Inferior parietal cortex (tissue), 1 donor: ENCODE data around the gene FDXR.

Source experiments
- DNase-seq: peaks from one replicate; pipeline ENCODE4 v3.0.0-alpha.2; 2016; ENCODE audit errors: extremely low spot score

Gene FDXR

GRCh38 chr17:74900208-74900607, 27.4 kb upstream of the FDXR start:
- DNase-seq = no peak

- no peak for DNase-seq
Observed at GRCh38 chr17:74898376-74898946, 25.7 kb upstream of the FDXR start.

- no peak for DNase-seq
Observed at GRCh38 chr17:74893936-74894671, 21.3 kb upstream of the FDXR start.

- DNase-seq = no peak
Observed at GRCh38 chr17:74892974-74893911, 20.4 kb upstream of the FDXR start, which contains the start of gene FADS6. Gene FADS6 (minus strand): TSS chr17:74893633. CDS start chr17:74893595, 38 bp downstream.

GRCh38 chr17:74892013-74892841, 19.4 kb upstream of the FDXR start:
- DNase-seq = no peak

DNA sequence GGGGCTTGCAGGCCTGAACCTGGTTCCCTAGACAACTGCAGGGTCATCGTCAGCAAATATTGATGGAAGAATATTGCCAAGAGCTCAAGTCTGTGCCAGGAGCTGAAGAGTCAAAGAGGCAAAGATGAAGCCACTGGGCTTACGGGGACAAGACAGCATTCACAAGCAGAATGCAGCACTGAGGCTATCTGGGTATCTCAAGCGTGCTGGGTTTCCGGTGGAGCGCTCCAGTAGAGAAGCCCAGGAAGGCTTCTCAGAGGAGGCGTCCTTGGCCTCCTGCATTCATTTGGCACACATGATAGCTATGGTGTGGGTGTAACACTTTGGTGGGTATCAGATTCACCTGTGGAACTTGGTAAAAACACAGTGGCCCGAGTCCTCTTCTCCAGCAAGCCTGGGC, 17.8 kb upstream of the FDXR start:
- DNase-seq = no peak

GRCh38 chr17:74888469-74888868, 15.7 kb upstream of the FDXR start:
- no peak for DNase-seq

DNA sequence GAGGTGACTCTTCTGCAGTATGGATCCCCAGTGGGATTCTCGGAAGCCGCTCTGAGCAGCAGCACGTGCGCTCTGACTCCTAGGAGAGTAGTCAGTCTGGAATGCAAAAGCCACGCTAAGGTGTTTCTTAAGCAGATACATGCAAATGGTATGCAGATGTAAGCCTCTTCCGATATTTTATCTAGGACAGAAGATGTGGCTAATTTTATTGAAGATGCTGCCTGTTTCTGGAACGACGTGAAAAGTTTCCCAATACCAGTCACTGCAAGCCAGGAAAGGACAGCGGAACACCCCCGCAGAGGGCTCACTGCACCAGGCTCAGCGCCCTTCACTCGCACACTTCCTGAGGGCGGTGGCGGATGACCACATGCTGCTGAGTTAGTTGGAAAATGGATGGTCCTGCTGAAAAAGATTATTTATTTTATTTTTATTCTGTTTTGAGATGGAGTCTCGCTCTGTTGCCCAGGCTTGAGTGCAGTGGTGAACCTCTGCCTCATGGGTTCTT, 10.5 kb upstream of the FDXR start:
- DNase-seq = no peak

DNA sequence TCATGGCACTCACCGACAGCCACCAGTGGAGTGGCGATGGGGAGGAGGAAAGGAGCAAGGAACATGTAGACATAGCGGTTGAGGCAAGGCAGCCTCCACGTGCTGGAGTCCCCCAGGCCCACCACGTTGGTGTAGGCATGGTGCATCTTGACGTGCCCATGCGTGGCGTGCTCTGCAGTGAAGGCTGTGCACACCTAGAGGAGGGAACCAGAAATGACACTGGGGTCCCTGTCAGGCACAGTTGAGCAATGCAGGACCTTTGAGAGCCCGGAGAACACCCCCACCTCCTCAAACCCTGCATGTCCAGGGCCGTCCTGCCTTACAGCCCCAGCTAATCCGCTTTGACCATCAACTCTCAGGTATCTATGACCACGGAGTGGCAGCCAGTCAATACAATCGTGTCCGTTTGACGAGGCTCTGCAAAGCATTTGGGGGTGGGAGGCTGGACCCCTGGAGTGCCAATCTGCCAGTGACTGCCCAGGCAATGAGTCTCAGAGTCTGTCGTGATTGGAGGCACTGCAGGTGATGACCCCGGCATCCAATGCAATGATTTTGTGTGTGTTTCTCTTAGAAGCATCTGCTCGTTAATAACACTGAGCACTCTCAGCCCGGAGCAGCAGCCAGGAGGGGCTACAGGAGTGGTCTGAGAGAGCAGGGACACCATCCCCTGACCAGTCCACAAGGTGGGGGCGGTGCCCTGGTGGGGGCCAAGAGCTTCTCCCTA, 9.9 kb upstream of the FDXR start:
- DNase-seq = no peak

DNA sequence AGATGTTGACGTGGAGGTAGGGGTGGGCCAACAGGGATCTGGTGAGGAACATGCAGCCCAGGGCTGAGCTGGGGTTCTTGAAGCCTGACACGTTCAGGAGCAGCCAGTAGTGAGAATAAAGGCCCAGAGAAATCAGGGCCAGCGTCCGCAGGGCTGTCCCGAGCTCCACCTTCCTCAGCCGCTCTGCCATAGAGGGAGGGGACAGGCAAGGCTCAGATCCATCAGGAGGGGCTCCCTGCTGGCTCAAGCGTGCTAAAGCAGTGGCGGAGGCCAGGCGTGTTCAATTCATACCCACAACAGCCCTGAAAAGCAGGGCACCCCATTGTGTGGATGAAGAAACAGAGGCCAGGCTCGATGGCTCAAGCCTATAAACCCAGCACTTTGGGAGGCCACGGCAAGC, 8.3 kb upstream of the FDXR start:
- no peak for DNase-seq

GRCh38 chr17:74879308-74879707, 6.5 kb upstream of the FDXR start:
- no peak for DNase-seq

- no peak for DNase-seq
Observed at GRCh38 chr17:74878658-74879057, 5.9 kb upstream of the FDXR start.

GRCh38 chr17:74877592-74878548, 5.1 kb upstream of the FDXR start:
- DNase-seq = no peak

DNA sequence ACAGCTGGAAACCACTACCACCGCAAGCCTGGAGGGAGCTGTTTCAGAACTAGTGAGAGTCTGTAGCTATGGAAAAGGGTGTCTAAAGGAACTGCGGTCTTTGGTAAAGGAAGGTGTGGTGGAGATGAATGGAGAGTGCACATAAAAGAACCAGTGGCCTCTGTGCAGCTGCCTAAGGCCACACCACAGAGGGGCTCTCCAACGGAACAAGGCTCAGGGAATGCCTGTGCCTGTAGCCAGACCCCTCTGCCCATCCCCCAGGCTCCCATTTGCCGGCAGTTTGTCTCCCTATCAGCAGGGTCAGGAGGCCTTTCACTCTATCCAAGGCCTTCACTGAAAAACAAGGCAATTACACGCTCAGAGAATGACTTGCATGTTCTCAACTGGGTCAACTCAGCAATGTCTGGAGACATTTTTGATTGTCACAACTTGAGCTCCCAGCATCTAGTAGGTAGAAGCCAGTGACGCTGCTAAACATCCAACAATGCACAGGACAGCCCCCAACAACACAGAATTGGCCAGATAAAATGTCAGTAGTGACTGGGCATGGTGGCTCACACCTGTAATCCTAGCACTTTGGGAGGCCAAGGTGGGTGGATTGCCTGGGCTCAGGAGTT, 3.3 kb upstream of the FDXR start:
- no peak for DNase-seq

GRCh38 chr17:74875155-74875976, 2.6 kb upstream of the FDXR start:
- no peak for DNase-seq

DNA sequence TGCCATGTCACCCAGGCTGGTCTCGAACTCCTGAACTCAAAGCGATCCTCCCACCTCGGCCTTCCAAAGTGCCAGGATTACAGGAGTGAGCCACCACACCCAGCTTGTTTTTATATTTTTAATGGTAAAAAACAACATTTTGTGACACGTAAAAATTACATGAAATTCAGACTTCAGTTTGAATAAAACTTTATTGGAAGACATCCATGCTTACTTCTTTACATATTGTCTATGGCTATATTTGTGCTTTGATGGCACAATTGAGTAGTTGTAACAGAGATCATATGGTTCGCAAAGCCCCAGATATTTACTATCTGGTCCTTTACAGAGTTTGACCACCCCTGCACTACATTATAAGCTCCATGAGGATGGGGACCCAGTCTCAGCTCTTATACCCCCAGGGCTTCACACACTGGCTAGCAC, 1.8 kb upstream of the FDXR start:
- no peak for DNase-seq

- no peak for DNase-seq
Observed at GRCh38 chr17:74873874-74874614, 1.2 kb upstream of the FDXR start.
